HG03460 (cell line): ENCODE measurements around the gene AHSG.
"Not testable (repeated sequence)": the region's sequence is repeated elsewhere in the genome, so short reads cannot be mapped to it uniquely, and the experiment has no call there.

Source experiments
- ATAC-seq: cut with Tn5 transposase; IDR thresholded peaks from one replicate; pipeline ENCODE4 v1.9.1; 2021; ENCODE audit not compliant: unreplicated experiment

The AHSG gene

GRCh38 chr3:186614597-186615483 is 2.0 kb downstream of the AHSG start:
- no peak for ATAC-seq

- no peak for ATAC-seq
Observed at GRCh38 chr3:186616299-186616617, 3.4 kb downstream of the AHSG start.

- ATAC-seq, result peak; percentile 98
Observed at GRCh38 chr3:186617036-186617946, 4.4 kb downstream of the AHSG start.

GRCh38 chr3:186618318-186618938 is 5.6 kb downstream of the AHSG start:
- ATAC-seq, result no peak

- ATAC-seq, result no peak
Observed at GRCh38 chr3:186619787-186620212, 6.9 kb downstream of the AHSG start.

- no peak for ATAC-seq
Observed at GRCh38 chr3:186620213-186621092, 7.6 kb downstream of the AHSG start.

- ATAC-seq, result no peak
Observed at GRCh38 chr3:186621894-186622650, 9.2 kb downstream of the AHSG start.

- ATAC-seq, result no peak
Observed at GRCh38 chr3:186622651-186623310, 9.9 kb downstream of the AHSG start.

- ATAC-seq, result no peak
Observed at GRCh38 chr3:186624598-186624997, 11.7 kb downstream of the AHSG start.

GRCh38 chr3:186625600-186626042 is 12.8 kb downstream of the AHSG start:
- ATAC-seq, result no peak

- no peak for ATAC-seq
Observed at GRCh38 chr3:186626254-186626847, 13.5 kb downstream of the AHSG start.

- no peak for ATAC-seq
Observed at GRCh38 chr3:186627852-186628414, 15.1 kb downstream of the AHSG start.

- ATAC-seq, result no peak
Observed at GRCh38 chr3:186628756-186629155, 15.9 kb downstream of the AHSG start.

- ATAC-seq, result no peak
Observed at GRCh38 chr3:186630950-186631641, 18.2 kb downstream of the AHSG start.

- ATAC-seq, result no peak
Observed at GRCh38 chr3:186633481-186633880, 20.6 kb downstream of the AHSG start.

- not testable (repeated sequence) for ATAC-seq
Observed at GRCh38 chr3:186634207-186634606, 21.3 kb downstream of the AHSG start.

GRCh38 chr3:186635532-186635931 is 22.7 kb downstream of the AHSG start:
- ATAC-seq, result no peak

GRCh38 chr3:186636536-186636935 is 23.7 kb downstream of the AHSG start:
- no peak for ATAC-seq
